ENCODE measurements around the gene SAFB. TPM values are rescaled to one million over a fixed set of nuclear protein-coding genes. Genes with fewer than 3 reads are reported as not detected.
"Not testable (repeated sequence)": the region's sequence is repeated elsewhere in the genome, so short reads cannot be mapped to it uniquely, and the experiment has no call there.

The SAFB gene
- total RNA-seq, 4 donors from 2014 or later, result 40.5 to 80.1 (median 59.2) TPM

DNA sequence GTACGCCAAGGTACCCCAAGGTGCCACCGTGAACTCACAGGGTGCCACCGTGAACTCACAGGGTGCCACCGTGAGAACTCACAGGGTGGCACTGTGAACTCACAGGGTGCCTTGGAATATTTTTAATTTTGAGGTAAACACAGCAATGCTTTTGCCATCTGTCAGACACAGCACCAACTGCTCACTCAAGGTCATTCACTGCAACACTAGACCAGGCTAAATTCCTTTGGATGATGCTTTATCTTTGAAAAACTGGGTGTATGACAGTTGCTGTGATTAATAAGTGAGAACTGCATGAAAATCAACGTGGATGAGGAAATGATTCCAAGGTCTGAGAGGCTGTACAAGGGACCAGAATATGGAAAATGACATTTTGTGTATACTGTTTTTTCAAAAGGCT is 19.3 kb upstream of the SAFB start:
- no peak overlapping the region for H3K4me3 ChIP-seq
- peaks cover 35 to 100% (median 80%) of the 10 kb centered on the region in 3 donors for H3K36me3 ChIP-seq
- no peak for DNase-seq
- TF ChIP-seq, protein P1, sequence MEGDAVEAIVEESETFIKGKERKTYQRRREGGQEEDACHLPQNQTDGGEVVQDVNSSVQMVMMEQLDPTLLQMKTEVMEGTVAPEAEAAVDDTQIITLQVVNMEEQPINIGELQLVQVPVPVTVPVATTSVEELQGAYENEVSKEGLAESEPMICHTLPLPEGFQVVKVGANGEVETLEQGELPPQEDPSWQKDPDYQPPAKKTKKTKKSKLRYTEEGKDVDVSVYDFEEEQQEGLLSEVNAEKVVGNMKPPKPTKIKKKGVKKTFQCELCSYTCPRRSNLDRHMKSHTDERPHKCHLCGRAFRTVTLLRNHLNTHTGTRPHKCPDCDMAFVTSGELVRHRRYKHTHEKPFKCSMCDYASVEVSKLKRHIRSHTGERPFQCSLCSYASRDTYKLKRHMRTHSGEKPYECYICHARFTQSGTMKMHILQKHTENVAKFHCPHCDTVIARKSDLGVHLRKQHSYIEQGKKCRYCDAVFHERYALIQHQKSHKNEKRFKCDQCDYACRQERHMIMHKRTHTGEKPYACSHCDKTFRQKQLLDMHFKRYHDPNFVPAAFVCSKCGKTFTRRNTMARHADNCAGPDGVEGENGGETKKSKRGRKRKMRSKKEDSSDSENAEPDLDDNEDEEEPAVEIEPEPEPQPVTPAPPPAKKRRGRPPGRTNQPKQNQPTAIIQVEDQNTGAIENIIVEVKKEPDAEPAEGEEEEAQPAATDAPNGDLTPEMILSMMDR (IDR thresholded peaks at IDR 0.05), result no peak
- no peak for TF ChIP-seq POLR2A (IDR thresholded peaks at IDR 0.05)
- H3K4me1 ChIP-seq, result no peaks in the 10 kb centered on the region
- WGBS, 2 donors, result 84 to 87% methylated on average over 5 of the region's 5 CpGs
- no peaks in the 10 kb centered on the region for H3K27me3 ChIP-seq
- no peaks in the 10 kb centered on the region for H3K9me3 ChIP-seq
- intact Hi-C loops (cut with DNase I), result no loop called here
- no peak overlapping the region for H3K27ac ChIP-seq

DNA sequence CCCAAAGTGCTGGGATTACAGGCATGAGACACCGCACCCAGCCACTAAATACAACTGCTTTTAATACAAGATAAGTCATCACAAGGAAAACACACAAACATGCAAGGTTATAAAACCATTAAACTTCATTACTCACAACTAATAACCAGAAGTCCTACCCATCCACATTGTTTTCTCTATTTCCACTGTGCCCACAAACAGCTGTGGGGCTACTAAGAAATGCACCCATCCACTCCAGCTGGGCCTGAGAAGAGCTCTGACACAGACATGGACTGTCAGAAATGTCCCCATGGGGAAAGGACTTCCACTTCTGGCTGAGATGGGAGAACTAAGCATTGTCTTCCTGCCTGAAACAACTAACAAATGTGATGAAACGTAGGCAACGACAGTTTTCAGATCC is 17.5 kb upstream of the SAFB start:
- no peak for DNase-seq
- Histone ChIP-seq H3K27me3 (no peaks in the 10 kb centered on the region), H3K4me3 (no peak overlapping the region), H3K4me1 (no peaks in the 10 kb centered on the region), H3K27ac (no peak overlapping the region), H3K9me3 (no peaks in the 10 kb centered on the region), H3K36me3 (peaks cover 29 to 100% (median 75%) of the 10 kb centered on the region in 3 donors)
- intact Hi-C loops (cut with DNase I), result no loop called here
- TF ChIP-seq, protein P1 (IDR thresholded peaks at IDR 0.05), result no peak
- no peak for TF ChIP-seq POLR2A (IDR thresholded peaks at IDR 0.05)
- WGBS, 2 donors, result 85 to 90% methylated on average over 2 to 3 of the region's 3 CpGs

DNA sequence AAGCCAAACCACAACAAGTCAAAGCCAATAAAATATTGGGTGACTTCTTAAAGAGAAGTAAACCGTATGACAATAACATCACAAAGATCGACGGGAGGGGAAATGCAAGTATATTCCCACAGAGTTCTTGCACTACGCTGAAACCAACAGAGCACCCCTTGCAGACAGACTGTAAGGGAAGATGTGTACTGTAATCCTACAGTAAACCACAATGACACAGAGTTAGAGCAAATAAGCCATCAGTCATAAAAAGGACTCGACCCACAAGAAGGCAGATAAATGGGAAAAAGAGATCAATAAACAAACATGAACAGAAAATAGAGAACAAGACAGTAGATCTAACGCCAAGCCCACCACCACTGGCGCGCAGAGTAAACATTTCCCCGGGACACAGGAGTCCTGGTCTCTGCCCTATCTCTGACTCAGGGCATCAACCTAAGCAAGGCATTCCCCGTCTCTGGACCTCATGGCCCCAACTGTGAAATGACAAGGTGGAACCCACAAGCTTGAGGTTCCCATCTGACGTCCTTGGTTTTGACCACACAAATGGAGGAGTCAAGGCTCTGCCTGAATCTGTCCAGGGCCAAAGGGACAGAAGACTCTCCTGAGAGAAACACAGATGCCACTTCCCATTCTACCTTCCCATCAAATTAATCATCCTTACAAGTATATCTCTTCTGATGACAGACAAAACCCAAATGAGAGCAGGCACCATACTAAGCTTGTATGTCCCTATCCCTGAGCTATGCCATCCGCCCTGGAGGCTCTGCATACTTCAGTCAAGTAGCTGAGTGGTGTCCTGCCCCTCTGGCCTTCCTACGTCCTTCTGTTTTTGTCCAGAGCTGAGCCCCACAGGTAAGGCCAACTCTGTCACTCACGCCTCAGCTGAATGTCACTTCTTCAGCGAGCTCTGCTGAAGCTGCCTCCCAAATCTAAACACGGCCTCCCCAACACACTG is 15.3 kb upstream of the SAFB start:
- H3K4me3 ChIP-seq, result no peak overlapping the region
- peaks cover 30 to 92% (median 71%) of the 10 kb centered on the region in 3 donors for H3K36me3 ChIP-seq
- no peak overlapping the region for H3K27ac ChIP-seq
- no peaks in the 10 kb centered on the region for H3K4me1 ChIP-seq
- DNase-seq, result no peak
- H3K9me3 ChIP-seq, result no peaks in the 10 kb centered on the region
- no peaks in the 10 kb centered on the region for H3K27me3 ChIP-seq
- WGBS, 2 donors, result 87 to 91% methylated on average over 16 of the region's 16 CpGs
- TF ChIP-seq, protein P1 (IDR thresholded peaks at IDR 0.05), result no peak
- no peak for TF ChIP-seq POLR2A (IDR thresholded peaks at IDR 0.05)
- intact Hi-C loops (cut with DNase I), result no loop called here

DNA sequence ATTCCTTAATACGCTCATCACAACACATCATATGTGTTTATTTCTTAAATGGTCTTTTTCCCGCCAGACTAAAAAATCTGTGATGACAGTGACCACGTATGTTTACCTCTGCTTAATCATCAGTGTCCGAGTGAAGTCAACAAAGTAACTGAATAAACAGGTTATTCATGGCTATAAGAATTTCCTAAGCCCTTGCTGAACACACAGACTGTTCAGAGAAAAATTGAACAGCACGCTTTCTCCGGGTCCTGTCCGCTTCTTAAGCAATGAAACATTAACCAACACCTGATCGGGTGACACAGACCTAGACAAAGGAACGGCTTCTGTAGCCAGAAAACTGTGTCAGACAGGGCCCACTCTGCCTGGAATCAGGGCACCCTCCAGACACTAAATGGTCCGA is 14.6 kb upstream of the SAFB start:
- H3K27ac ChIP-seq, result no peak overlapping the region
- TF ChIP-seq POLR2A (IDR thresholded peaks at IDR 0.05), result no peak
- TF ChIP-seq, protein P1 (IDR thresholded peaks at IDR 0.05), result no peak
- intact Hi-C loops (cut with DNase I), result no loop called here

DNA sequence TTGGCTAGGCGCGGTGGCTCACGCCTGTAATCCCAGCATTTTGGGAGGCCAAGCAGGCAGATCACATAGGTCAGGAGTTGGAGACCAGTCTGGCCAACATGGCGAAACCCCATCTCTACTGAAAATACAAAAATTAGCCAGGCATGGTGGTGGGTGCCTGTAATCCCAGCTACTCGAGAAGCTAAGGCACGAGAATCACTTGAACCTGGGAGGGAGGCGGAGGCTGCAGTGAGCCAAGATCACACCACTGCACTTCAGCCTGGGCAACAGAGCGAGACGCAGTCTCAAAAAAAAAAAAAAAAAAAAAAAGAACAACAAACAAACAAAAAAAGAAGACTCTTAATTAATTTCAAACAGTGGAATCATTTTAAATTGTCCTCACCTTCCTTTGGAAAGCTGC is 14.1 kb upstream of the SAFB start:
- H3K9me3 ChIP-seq, result not testable (repeated sequence)

More for the DNA sequence above, 14.6 kb upstream of the SAFB start:
- no peak for DNase-seq
- 80 to 94% methylated on average over 4 to 9 of the region's 10 CpGs for WGBS, 2 donors
- no peaks in the 10 kb centered on the region for H3K4me1 ChIP-seq
- H3K27me3 ChIP-seq, result no peaks in the 10 kb centered on the region
- H3K4me3 ChIP-seq, result no peak overlapping the region
- no peaks in the 10 kb centered on the region for H3K9me3 ChIP-seq
- H3K36me3 ChIP-seq, result peaks cover 36 to 92% (median 71%) of the 10 kb centered on the region in 3 donors

More for the DNA sequence above, 14.1 kb upstream of the SAFB start:
- H3K27ac ChIP-seq; DNase-seq; H3K27me3 ChIP-seq; intact Hi-C loops (cut with DNase I); H3K4me3 ChIP-seq; H3K4me1 ChIP-seq: not testable (repeated sequence)
- peaks cover 37 to 92% (median 72%) of the 10 kb centered on the region in 3 donors for H3K36me3 ChIP-seq
- WGBS, 2 donors, result 93 to 96% methylated on average over 8 to 9 of the region's 9 CpGs

Data from esophagus squamous epithelium (tissue), 5 donors.